Measurements from ENCODE around the gene ACTG1. TPM values are rescaled to one million over a fixed set of nuclear protein-coding genes. Genes with fewer than 3 reads are reported as not detected.

Gene ACTG1
- polyA plus RNA-seq, 6 donors from 2014 or later: 664 to 1,094 (median 872) TPM

Other genes starting within 250 kb of the ACTG1 start
- gene SLC38A10, start 217.5 kb downstream of the ACTG1 start, polyA plus RNA-seq (ENCODE audit: low read depth in 6 of 6): 10 to 100 TPM; 44.0 to 82.0 (median 51.0) TPM
- under 1 TPM in 1 of 6 donors, not detected in 5; 0.07 TPM for gene BAHCC1, start 117.3 kb downstream of the ACTG1 start, polyA plus RNA-seq (ENCODE audit: low read depth in 6 of 6)
- under 1 TPM in 5 of 6 donors, not detected in 1; 0.17 to 0.59 (median 0.39) TPM for gene FSCN2, start 15.6 kb upstream of the ACTG1 start, polyA plus RNA-seq (ENCODE audit: low read depth in 6 of 6)
- 10 to 100 TPM; 12.5 to 31.2 (median 15.1) TPM for gene FAAP100, start 39.6 kb upstream of the ACTG1 start, polyA plus RNA-seq (ENCODE audit: low read depth in 6 of 6)
- 10 to 100 TPM; 49.2 to 76.6 (median 57.7) TPM for gene NPLOC4, start 124.3 kb upstream of the ACTG1 start, polyA plus RNA-seq (ENCODE audit: low read depth in 6 of 6)
- under 1 TPM in 5 of 6 donors, not detected in 1; 0.34 to 0.92 (median 0.86) TPM for gene TSPAN10, start 124.4 kb upstream of the ACTG1 start, polyA plus RNA-seq (ENCODE audit: low read depth in 6 of 6)
- 10 to 100 TPM in 1 of 6 donors, 1 to 10 TPM in 5; 2.1 to 16.1 (median 5.1) TPM for gene PDE6G, start 143.7 kb upstream of the ACTG1 start, polyA plus RNA-seq (ENCODE audit: low read depth in 6 of 6)
- gene OXLD1, start 153.8 kb upstream of the ACTG1 start, polyA plus RNA-seq (ENCODE audit: low read depth in 6 of 6): 10 to 100 TPM; 63.9 to 77.5 (median 69.6) TPM
- gene CCDC137, start 153.9 kb upstream of the ACTG1 start, polyA plus RNA-seq (ENCODE audit: low read depth in 6 of 6): 10 to 100 TPM in 4 of 6 donors, 1 to 10 TPM in 2; 3.2 to 29.4 (median 12.3) TPM
- 100 to 1,000 TPM in 1 of 6 donors, 10 to 100 TPM in 5; 32.8 to 101 (median 37.6) TPM for gene ARL16, start 171.0 kb upstream of the ACTG1 start, polyA plus RNA-seq (ENCODE audit: low read depth in 6 of 6)
- gene HGS, start 171.2 kb upstream of the ACTG1 start, polyA plus RNA-seq (ENCODE audit: low read depth in 6 of 6): 10 to 100 TPM; 11.3 to 47.6 (median 21.7) TPM
- 10 to 100 TPM; 33.7 to 51.6 (median 42.3) TPM for gene MRPL12, start 190.6 kb upstream of the ACTG1 start, polyA plus RNA-seq (ENCODE audit: low read depth in 6 of 6)
- gene SLC25A10, start 199.5 kb upstream of the ACTG1 start, polyA plus RNA-seq (ENCODE audit: low read depth in 6 of 6): 1 to 10 TPM in 4 of 6 donors, under 1 TPM in 1, not detected in 1; 0.92 to 5.0 (median 2.3) TPM